GM12873 (cell line): ENCODE data around the gene TBL3.

Source experiments
- CTCF ChIP-seq: IDR thresholded peaks from 2 replicates; pipeline ENCODE4 v1.5.1; 2012; ENCODE audit warnings: low read depth, mild to moderate bottlenecking, moderate library complexity, low read length, control low read depth; ENCODE audit not compliant: insufficient read depth; ENCODE audit errors: missing control alignments

The TBL3 gene

GRCh38 chr16:1940273-1941161, 31.3 kb upstream of the TBL3 start:
- TF ChIP-seq CTCF = no peak

GRCh38 chr16:1941162-1942046, 30.4 kb upstream of the TBL3 start:
- TF ChIP-seq CTCF = no peak

GRCh38 chr16:1942047-1942809, 29.6 kb upstream of the TBL3 start:
- no peak for TF ChIP-seq CTCF

- TF ChIP-seq CTCF = no peak
Observed at GRCh38 chr16:1942810-1943726, 28.8 kb upstream of the TBL3 start, which contains the start of gene MSRB1. MSRB1 (minus strand) TSS chr16:1943199; CDS start chr16:1943156, 43 bp downstream.

GRCh38 chr16:1944612-1945199, 27.1 kb upstream of the TBL3 start:
- TF ChIP-seq CTCF = no peak

GRCh38 chr16:1945559-1946391, 26.1 kb upstream of the TBL3 start:
- TF ChIP-seq CTCF = no peak
